D721Med (cell line): ENCODE measurements around the gene TUBB4A.

ENCODE experiments used
- DNase-seq: peaks from one replicate; pipeline ENCODE4 v3.0.0; 2011; ENCODE audit warnings: low spot score; ENCODE audit not compliant: insufficient read length
- FAIRE-seq: peaks from 2 replicates; lab custom pipeline; 2011; peaks lifted over from hg19 to GRCh38; lab: Jason Lieb, UNC
- CTCF ChIP-seq: IDR thresholded peaks from 2 replicates; pipeline ENCODE4 v1.5.1; 2012; ENCODE audit warnings: mild to moderate bottlenecking, control low read depth; ENCODE audit not compliant: insufficient read depth; ENCODE audit errors: missing control alignments

The TUBB4A gene

DNA sequence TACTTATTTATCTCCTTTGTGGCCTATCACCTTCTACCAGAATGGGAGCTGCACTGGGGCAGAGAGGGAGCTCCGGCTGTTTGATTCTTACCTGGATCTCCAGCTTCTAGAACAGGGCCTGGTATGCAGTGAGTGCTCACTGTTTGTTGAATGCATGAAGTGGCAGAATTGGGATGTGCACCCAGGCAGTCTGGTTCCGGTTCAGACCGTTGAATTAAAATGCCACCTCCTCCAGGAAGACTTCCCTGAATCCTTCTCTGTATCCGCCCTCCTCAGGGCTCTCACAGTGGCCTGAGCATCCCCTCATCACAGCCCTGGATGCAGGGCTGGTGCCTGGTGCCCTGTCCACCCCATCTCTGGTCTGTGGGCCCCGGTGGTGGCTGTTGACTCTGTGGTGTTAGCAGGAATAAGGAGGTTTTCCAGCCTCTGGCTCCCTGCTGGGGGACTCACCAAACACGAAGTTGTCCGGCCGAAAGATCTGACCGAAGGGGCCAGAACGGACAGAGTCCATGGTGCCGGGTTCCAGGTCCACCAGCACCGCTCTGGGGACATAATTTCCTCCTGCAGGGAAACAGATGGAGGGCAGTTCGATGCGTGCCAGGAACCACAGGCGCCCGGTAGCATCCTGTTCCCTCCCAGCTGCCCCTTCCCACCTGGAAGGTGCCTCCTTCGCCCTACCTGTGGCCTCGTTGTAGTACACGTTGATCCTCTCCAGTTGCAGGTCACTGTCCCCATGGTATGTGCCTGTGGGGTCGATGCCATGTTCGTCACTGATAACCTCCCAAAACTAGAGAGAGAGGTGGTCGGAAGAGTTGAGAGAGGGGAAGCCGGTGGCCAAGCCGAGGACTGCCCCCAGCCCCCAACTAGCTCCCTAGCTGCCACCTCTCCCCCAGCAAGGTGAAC, 1.0 kb downstream of the TUBB4A start:
- DNase-seq (no peak), FAIRE-seq (no peak)
- TF ChIP-seq CTCF = no peak

DNA sequence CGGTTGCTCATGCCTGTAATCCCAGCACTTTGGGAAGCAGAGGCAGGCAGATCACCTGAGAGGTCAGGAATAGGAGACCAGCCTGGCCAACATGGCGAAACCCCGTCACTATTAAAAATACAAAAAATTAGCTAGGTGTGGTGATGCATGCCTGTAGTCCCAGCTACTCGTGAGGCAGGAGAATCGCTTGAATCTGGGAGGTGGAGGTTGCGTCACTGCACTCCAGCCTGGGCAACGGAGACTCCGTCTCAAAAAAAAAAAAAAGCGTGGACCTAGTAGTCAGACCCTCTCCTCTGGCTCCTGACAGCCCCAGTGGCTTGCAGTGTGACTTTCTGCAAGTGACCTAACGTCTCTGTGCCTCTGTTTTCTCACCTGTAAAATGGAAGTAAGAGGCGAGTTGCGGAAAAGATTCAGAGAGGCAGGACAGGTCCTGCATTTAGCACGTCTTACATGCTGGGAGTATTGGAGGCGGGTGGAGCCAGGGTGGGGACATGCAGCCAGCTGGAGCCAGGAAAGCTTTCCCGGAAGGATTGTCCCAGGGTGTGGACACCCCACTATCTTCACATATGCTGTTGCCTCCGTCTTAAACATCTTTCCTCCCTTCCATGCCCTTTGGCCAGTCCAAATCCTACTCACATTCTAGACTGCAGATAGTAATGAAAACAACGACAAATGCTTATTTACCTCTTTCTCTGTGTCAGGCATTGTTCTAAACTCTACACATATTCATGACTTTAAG, 2.9 kb downstream of the TUBB4A start:
- no peak for TF ChIP-seq CTCF
- DNase-seq (no peak), FAIRE-seq (no peak)

DNA sequence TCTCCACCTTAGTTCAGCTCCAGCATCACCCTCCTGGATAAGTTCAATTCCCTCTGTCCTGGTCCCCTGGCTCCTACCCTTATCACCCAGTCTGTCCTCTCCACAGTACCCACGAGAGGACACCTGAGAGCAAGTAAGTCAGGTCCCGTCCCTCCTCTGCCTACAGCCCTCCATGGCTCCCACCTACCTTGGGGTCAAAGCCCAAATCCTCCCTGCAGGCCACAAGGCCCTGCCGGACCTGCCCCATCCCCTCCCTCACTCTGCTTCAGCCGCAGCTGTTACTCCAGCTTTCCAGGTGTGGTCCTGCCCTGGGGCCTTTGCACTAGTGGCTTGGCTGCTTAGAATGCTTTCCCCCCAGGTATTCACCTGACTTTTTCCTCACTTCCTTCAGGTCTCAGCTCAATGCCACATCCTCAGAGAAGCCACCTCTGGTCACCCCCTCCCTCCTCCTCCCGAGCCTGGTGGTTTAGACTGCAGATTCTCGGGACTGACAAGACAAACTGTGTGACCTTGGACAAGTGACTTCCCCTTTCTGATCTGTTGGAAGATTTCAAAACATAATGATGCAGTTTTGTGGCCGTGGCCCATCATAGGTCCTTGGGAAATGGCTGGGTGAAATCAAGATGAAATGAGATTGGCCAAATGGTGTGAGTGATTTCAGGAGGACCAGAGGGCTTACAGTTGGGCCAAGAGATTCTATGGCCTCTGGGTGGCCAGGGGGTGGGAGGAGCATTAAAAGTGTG, 3.6 kb downstream of the TUBB4A start:
- TF ChIP-seq CTCF = no peak
- DNase-seq = no peak
- no peak for FAIRE-seq

GRCh38 chr19:6495947-6496346, 6.2 kb downstream of the TUBB4A start:
- DNase-seq (no peak), FAIRE-seq (no peak)
- TF ChIP-seq CTCF = no peak

DNA sequence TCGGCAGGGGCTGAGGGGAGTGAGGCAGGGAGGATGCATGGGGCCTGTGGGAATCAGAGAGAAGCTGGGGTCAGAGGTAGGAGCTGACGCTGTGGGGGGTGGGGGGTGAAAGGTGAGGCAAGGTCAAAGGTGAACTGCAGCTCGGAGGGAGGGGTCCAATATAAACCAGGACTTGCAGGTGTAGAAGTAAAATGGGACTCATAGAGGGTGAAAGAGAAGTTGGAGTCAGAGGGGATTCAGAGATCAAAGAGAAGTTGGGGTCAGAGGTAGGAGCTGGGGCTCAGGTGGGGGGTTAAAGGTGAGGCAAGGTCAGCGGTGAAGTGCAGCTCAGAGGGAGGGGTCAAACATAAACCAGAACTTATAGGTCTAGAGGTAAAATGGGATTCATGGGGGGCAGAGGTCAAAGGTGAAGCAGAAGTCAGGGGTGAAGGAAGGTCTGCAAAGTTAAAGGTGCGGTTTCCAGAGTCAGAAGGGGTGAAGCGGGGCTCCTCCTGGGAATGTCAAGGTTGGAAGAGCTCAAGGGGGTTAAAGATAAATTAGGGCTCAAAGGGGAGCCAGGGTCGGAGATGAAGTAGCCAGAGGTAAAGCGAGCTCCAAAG, 7.6 kb downstream of the TUBB4A start:
- no peak for DNase-seq
- no peak for FAIRE-seq
- TF ChIP-seq CTCF = no peak

GRCh38 chr19:6491802-6492592, 10.1 kb downstream of the TUBB4A start:
- no peak for DNase-seq
- FAIRE-seq = no peak
- no peak for TF ChIP-seq CTCF
